Psoas muscle (tissue), 8 donors: Measurements from ENCODE around the gene TRIM17. TPM values are rescaled to one million over a fixed set of nuclear protein-coding genes. Genes with fewer than 3 reads are reported as not detected.

ENCODE experiments used
- ATAC-seq, 4 donors: fragments of 200-7000 bp; cut with Tn5 transposase; one replicate each; pipeline ENCODE4 v1.9.1; 2020; ENCODE audit warnings: moderate library complexity in 3 of 4, mild to moderate bottlenecking in 2 of 4
- DNase-seq, 2 donors: peaks; one replicate each; pipeline ENCODE4 v3.0.0-alpha.2; 2020
- H3K27ac ChIP-seq: fragments of 200-600 bp; one replicate; pipeline ENCODE4 v1.8.0; 2022
- H3K27me3 ChIP-seq, 3 donors: fragments of 200-600 bp in 1 of 3; one replicate each; pipeline versions ENCODE4 v1.6.1 to v1.8.0; 2013 to 2022; ENCODE audit warnings: low read length in 2 of 3, mild to moderate bottlenecking in 2 of 3, moderate library complexity in 1 of 3; ENCODE audit not compliant: insufficient read depth in 3 of 3
- H3K36me3 ChIP-seq, 2 donors: fragments of 200-600 bp in 1 of 2; one replicate each; pipeline versions ENCODE4 v1.6.1 to v1.8.0; 2013 to 2022; ENCODE audit warnings: low read depth in 1 of 2, mild to moderate bottlenecking in 1 of 2, moderate library complexity in 1 of 2; ENCODE audit not compliant: insufficient read depth in 1 of 2
- H3K4me1 ChIP-seq: fragments of 200-600 bp; one replicate; pipeline ENCODE4 v1.8.0; 2022
- H3K4me3 ChIP-seq: fragments of 200-600 bp; one replicate; pipeline ENCODE4 v1.8.0; 2022; ENCODE audit warnings: mild to moderate bottlenecking
- H3K9me3 ChIP-seq: fragments of 200-600 bp; one replicate; pipeline ENCODE4 v1.8.0; 2022
- CTCF ChIP-seq: fragments of 200-600 bp; IDR thresholded peaks from one replicate; pipeline ENCODE4 v1.8.0; 2022; ENCODE audit warnings: antibody characterized with exemption
- WGBS, 3 donors: extraction: QIAGEN DNeasy Blood & Tissue Kit; methylation state at CpG; one replicate each; pipeline versions ENCODE4 v1.1.6 to v1.1.7; 2013; 5-methylcytosine and 5-hydroxymethylcytosine counted together
- intact Hi-C, 2 donors: fragments of 100-400 bp; cut with DNase I; formaldehyde crosslinking; loops; one replicate each; pipeline versions ENCODE4 v1.11.0 to v1.14.2; 2022
- polyA plus RNA-seq, 3 donors: library from polyadenylated mRNA; stranded (reverse); fragments of 200-250 nt; gene quantifications; one replicate each; pipeline ENCODE4 v1.2.3, GENCODE V29; 2013
- total RNA-seq, 4 donors: library from RNA; stranded (reverse); fragmentation: NEBNext Ultra II Directional in 2 of 4; extraction: Animal tissue kit (Norgen Biotek cat#: 25700) in 2 of 4; gene quantifications; one replicate each; pipeline versions ENCODE4 v1.2.1 to v1.2.4, GENCODE V29; 2021 to 2023
- donor health status: healthy with polysubstance abuse.
- donor health status: DM: no; HTN: no; CAD: no; lungs with moderate emphysema.
- donor health status: Bipolar disorder and iron deficiency.
- donor health status: healthy.
- donor health status: DM: yes; HTN: yes; CAD: no.
- donor health status: DM: no; HTN: no; CAD: no.
- donor health status: DM: no; HTN: no; CAD: no.
- donor health status: DM: yes; HTN: yes; CAD: no.

TRIM17 gene
- total and polyA plus RNA-seq, 7 donors = 0.03 TPM; not detected in 6

GRCh38 chr1:228405979-228406228 lies 10.8 kb downstream of the TRIM17 start:
- Histone ChIP-seq H3K36me3 (peaks cover 0 to 5% of the 10 kb centered on the region in 2 donors), H3K4me3 (peak overlapping the region; percentile 79), H3K4me1 (peaks cover 14% of the 10 kb centered on the region), H3K27me3 (no peaks in the 10 kb centered on the region), H3K27ac (peak overlapping the region; percentile 56), H3K9me3 (no peaks in the 10 kb centered on the region)
- ATAC-seq = peak in 2 of 4 donors; percentile 31 to 38
- no peak for TF ChIP-seq CTCF
- intact Hi-C loops = loop anchor here in 1 of 2 donors (10.0 kb wide), 1 partner anchor 271 kb away; no protein-coding TSS in a partner anchor
- no peak for DNase-seq
- 1 to 2% (median 2%) methylated on average over 12 to 21 of the region's 21 CpGs for WGBS, 3 donors

GRCh38 chr1:228405200-228405978 lies 11.3 kb downstream of the TRIM17 start:
- 42 to 47% (median 43%) methylated on average over 11 of the region's 11 CpGs for WGBS, 3 donors
- Histone ChIP-seq H3K27me3 (no peaks in the 10 kb centered on the region), H3K4me1 (peaks cover 14% of the 10 kb centered on the region), H3K9me3 (no peaks in the 10 kb centered on the region), H3K4me3 (peak overlapping the region; percentile 79), H3K27ac (no peak overlapping the region), H3K36me3 (peaks cover 0 to 10% of the 10 kb centered on the region in 2 donors)
- DNase-seq (no peak), ATAC-seq (peak in 1 of 4 donors; percentile 3)
- intact Hi-C loops = loop anchor here in 1 of 2 donors (10.0 kb wide), 1 partner anchor 271 kb away; no protein-coding TSS in a partner anchor
- no peak for TF ChIP-seq CTCF

GRCh38 chr1:228404107-228404720 lies 12.4 kb downstream of the TRIM17 start:
- DNase-seq = no peak
- intact Hi-C loops = loop anchor here in 1 of 2 donors (10.0 kb wide), 1 partner anchor 269 kb away; no protein-coding TSS in a partner anchor

GRCh38 chr1:228403231-228403631 lies 13.4 kb downstream of the TRIM17 start:
- no peak overlapping the region for H3K27ac ChIP-seq
- H3K4me3 ChIP-seq = no peak overlapping the region
- WGBS, 3 donors = 90 to 95% (median 94%) methylated on average over 9 of the region's 9 CpGs
- DNase-seq = no peak
- intact Hi-C loops = loop anchor here in 1 of 2 donors (10.0 kb wide), 1 partner anchor 268 kb away; no protein-coding TSS in a partner anchor
- no peaks in the 10 kb centered on the region for H3K9me3 ChIP-seq
- peaks cover 14% of the 10 kb centered on the region for H3K4me1 ChIP-seq
- H3K36me3 ChIP-seq = peaks cover 0 to 19% of the 10 kb centered on the region in 2 donors
- TF ChIP-seq CTCF = no peak
- ATAC-seq = no peak
- no peaks in the 10 kb centered on the region for H3K27me3 ChIP-seq

More at GRCh38 chr1:228404107-228404720, 12.4 kb downstream of the TRIM17 start:
- ATAC-seq = no peak
- Histone ChIP-seq H3K36me3 (peaks cover 0 to 14% of the 10 kb centered on the region in 2 donors), H3K4me3 (no peak overlapping the region), H3K27ac (no peak overlapping the region), H3K9me3 (no peaks in the 10 kb centered on the region), H3K4me1 (peaks cover 14% of the 10 kb centered on the region), H3K27me3 (no peaks in the 10 kb centered on the region)
- no peak for TF ChIP-seq CTCF
- WGBS, 3 donors = 87 to 92% (median 90%) methylated on average over 3 of the region's 3 CpGs
